Activated naive CD4-positive, alpha-beta T cell treated with anti-CD3 and anti-CD28 coated beads, Interleukin-2, amount 50 U/mL, for 24 hours (primary cell): Measurements from ENCODE around the gene MACROD2.
"Not testable (repeated sequence)": the region's sequence is repeated elsewhere in the genome, so short reads cannot be mapped to it uniquely, and the experiment has no call there.

Experiments used
- H3K27ac Mint-ChIP-seq: one replicate; pipeline ENCODE4 v1.8.0; 2021; ENCODE audit warnings: mild to moderate bottlenecking, mixed read lengths
- H3K27me3 Mint-ChIP-seq: one replicate; pipeline ENCODE4 v1.8.0; 2021; ENCODE audit warnings: mixed read lengths
- H3K36me3 Mint-ChIP-seq: one replicate; pipeline ENCODE4 v1.8.0; 2021; ENCODE audit warnings: mixed read lengths
- H3K4me1 Mint-ChIP-seq: one replicate; pipeline ENCODE4 v1.8.0; 2021; ENCODE audit warnings: mixed read lengths
- H3K4me3 Mint-ChIP-seq: one replicate; pipeline ENCODE4 v1.8.0; 2021; ENCODE audit warnings: mild to moderate bottlenecking, mixed read lengths
- H3K9me3 Mint-ChIP-seq: one replicate; pipeline ENCODE4 v1.8.0; 2021; ENCODE audit warnings: mixed read lengths

Gene MACROD2

DNA sequence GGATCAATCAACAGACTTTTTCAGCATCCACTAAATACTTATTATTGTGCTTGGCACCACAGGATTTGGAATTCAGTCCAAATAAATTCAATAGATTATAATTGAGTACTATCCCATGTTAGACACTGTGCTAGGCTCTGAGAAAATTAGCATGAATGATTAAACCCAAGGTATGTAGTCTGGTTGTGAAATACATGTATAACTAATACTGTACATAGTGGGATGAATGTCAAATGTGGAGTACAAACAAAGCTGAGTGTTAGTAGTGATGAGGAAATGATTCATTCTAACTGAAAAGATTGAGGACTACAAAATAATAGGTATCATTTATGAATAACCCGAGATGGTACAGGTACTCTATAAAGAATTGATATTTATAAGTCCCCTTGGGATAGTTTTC is 454.0 kb downstream of the MACROD2 start:
- Mint-ChIP-seq H3K4me1 (no peaks in the 10 kb centered on the region), H3K36me3 (no peaks in the 10 kb centered on the region)

DNA sequence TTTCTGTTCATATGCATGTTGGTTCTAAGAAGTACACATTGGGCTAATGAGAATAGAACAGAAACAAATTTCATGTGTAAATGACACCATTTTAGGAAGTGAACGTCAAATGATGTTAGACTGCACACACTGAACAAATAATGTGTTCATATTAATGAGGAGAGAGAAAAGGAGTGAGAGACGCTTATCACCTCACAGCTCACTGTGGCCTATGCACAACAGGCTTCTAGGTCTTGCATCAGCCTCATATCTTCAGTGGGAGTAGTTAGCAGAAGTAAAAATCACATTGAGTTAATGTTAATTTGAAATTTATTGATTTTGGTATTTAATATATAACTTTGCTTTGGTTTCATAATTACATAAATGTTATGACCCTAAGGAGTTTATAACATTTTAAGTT is 454.9 kb downstream of the MACROD2 start:
- H3K4me1 Mint-ChIP-seq = no peaks in the 10 kb centered on the region
- H3K36me3 Mint-ChIP-seq = no peaks in the 10 kb centered on the region
- H3K27ac Mint-ChIP-seq = no peak overlapping the region
- no peak overlapping the region for H3K4me3 Mint-ChIP-seq
- no peaks in the 10 kb centered on the region for H3K9me3 Mint-ChIP-seq
- no peaks in the 10 kb centered on the region for H3K27me3 Mint-ChIP-seq

More for the DNA sequence above, 454.0 kb downstream of the MACROD2 start:
- no peaks in the 10 kb centered on the region for H3K27me3 Mint-ChIP-seq
- no peaks in the 10 kb centered on the region for H3K9me3 Mint-ChIP-seq
- H3K27ac Mint-ChIP-seq = no peak overlapping the region
- H3K4me3 Mint-ChIP-seq = no peak overlapping the region

DNA sequence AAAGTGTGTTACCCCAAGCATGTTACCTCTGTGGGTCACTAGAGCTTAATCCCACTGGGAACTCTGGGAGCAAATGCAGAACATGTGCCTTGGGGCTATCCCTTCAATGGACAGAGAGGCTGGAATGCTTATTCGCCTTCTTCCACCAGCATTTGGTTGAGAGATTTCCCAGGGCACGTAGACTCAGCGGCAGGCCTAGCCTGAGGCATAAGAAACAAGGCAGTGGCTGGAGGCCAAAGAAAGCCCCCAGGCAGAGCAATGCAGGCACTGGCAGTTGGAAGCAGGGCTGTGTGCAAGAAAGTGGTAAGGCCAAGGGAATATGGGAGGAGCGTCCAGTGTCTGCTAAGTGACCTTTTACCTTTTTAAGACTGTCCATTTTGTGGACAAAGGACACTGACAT is 456.1 kb downstream of the MACROD2 start:
- Mint-ChIP-seq H3K4me3 (no peak overlapping the region), H3K4me1 (no peaks in the 10 kb centered on the region), H3K27ac (no peak overlapping the region), H3K27me3 (no peaks in the 10 kb centered on the region), H3K9me3 (no peaks in the 10 kb centered on the region), H3K36me3 (no peaks in the 10 kb centered on the region)

DNA sequence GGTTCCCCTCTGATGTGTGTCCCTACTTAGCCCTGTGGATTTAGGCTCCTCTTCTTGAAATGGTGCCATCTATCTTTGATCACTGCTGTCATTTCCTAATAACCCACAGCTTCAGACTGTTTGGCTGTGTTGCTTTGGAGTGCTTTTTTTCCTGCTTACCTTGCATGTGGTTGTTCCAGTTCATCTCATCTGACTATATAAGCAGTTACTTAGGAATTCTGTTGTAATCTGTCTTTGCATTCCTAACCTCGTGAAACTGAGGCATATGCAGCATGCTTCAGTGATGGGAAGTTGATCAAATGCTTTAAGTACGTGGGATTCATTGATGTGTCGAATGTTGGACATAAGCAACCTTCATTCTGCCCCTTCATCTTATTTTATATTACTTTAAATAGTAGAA is 457.9 kb downstream of the MACROD2 start:
- H3K27ac Mint-ChIP-seq = no peak overlapping the region
- H3K36me3 Mint-ChIP-seq = no peaks in the 10 kb centered on the region
- H3K4me1 Mint-ChIP-seq = no peaks in the 10 kb centered on the region
- H3K4me3 Mint-ChIP-seq = no peak overlapping the region
- H3K9me3 Mint-ChIP-seq = peaks cover 4% of the 10 kb centered on the region
- H3K27me3 Mint-ChIP-seq = no peaks in the 10 kb centered on the region

DNA sequence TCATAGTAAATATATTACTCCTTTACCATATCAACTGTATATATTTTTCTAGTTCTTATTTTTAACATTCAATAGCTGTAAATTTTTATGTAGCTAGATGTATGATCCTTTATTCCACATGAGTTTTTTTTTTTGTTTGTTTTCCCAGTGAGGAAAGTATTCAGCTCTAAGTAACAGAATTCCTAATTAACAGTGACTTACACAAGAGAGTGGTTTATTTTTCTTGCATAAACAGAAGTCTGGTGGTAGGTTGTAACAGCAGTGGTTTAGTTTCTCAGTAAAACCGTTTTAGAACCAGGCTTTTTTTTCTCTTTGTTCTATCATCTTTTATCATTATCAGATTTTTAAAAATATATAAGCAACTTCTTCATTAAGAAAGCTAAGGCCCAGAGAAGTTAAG is 459.0 kb downstream of the MACROD2 start:
- Mint-ChIP-seq H3K27ac (no peak overlapping the region), H3K4me3 (no peak overlapping the region), H3K4me1 (no peaks in the 10 kb centered on the region), H3K9me3 (peaks cover 4% of the 10 kb centered on the region), H3K36me3 (no peaks in the 10 kb centered on the region), H3K27me3 (no peaks in the 10 kb centered on the region)

DNA sequence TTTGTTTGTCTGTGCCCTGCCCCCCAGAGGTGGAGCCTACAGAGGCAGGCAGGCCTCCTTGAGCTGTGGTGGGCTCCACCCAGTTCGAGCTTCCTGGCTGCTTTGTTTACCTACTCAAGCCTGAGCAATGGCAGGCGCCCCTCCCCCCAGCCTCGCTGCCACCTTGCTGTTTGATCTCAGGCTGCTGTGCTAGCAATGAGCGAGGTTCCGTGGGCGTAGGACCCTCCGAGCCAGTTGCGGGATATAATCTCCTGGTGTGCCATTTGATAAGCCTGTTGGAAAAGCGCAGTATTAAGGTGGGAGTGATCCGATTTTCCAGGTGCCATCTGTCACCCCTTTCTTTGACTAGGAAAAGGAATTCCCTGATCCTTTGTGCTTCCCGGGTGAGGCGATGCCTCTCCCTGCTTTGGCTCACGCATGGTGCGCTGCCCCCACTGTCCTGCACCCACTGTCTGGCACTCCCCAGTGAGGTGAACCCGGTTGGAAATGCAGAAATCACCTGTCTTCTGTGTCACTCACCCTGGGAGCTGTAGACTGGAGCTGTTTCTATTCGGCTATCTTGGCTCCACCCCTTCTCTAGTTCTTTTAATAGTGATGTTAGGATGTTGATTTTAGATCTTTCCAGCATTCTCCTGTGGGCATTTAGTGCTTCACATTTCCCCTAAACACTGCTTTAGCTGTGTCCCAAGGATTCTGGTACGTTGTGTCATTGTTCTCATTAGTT is 471.9 kb downstream of the MACROD2 start:
- not testable (repeated sequence) for H3K9me3 Mint-ChIP-seq, H3K27ac Mint-ChIP-seq, H3K4me1 Mint-ChIP-seq, H3K27me3 Mint-ChIP-seq, H3K4me3 Mint-ChIP-seq, H3K36me3 Mint-ChIP-seq

DNA sequence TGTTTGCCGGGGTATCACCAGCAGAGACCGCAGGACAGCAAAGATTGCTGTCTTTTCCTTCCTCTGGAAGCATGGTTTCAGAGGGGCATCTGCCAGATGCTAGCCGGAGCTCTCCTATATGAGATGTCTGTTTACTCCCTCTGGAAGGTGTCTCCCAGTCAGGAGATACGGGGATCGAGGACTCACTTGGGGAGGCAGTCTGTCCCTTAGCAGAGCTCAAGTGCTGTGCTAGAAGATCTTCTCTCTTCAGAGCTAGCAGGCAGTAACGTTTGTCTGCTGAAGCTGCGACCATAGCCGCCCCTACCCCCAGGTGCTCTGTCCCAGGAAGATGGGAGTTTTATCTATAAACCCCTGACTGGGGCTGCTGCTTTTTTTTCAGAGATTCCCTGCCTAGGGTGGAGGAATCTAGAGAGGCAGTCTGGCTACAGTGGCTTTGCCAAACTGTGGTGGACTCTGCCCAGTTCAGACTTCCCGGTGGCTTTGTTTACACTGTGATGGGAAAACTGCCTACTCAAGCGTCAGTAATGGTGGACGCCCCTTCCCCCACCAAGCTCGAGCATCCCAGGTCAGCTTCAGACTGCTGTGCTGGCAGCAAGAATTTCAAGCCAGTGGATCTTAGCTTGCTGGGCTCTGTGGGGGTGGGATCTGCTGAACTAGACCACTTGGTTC is 475.0 kb downstream of the MACROD2 start:
- H3K27me3 Mint-ChIP-seq = no peaks in the 10 kb centered on the region

DNA sequence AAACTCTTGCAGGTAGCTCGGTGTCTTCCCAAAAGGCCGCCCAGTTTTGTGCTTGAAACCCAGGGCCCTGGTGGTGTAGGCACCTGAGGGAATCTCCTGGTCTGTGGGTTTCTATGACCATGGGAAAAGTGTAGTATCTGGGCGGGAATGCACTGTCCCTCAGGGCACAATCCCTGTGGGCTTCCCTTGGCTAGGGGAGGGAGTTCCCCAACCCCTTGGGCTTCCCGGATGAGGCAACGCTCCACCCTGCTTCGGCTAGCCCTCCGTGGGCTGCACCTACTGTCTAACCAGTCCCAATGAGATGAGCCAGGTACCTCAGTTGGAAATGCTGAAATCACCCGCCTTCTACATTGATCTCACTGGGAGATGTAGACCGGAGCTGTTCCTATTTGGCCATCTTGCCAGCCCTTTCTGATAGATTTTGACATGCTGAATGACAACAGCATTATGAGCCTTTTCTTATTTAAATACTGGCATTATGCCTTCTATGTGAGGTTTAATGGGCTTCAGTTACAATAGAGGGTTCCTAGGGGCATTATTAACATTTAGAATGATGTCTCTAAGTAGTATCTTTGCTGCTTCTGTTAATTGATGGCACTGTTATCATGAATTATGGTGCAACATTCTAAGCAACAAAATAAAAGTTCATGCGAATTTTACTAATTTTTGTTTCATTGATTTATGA is 475.8 kb downstream of the MACROD2 start:
- Mint-ChIP-seq H3K9me3 (peaks cover 6% of the 10 kb centered on the region), H3K4me3 (no peak overlapping the region), H3K36me3 (no peaks in the 10 kb centered on the region), H3K27ac (no peak overlapping the region), H3K4me1 (no peaks in the 10 kb centered on the region), H3K27me3 (no peaks in the 10 kb centered on the region)

More for the DNA sequence above, 475.0 kb downstream of the MACROD2 start:
- Mint-ChIP-seq H3K9me3 (peaks cover 8% of the 10 kb centered on the region), H3K4me1 (no peaks in the 10 kb centered on the region), H3K27ac (no peak overlapping the region), H3K36me3 (no peaks in the 10 kb centered on the region), H3K4me3 (no peak overlapping the region)

DNA sequence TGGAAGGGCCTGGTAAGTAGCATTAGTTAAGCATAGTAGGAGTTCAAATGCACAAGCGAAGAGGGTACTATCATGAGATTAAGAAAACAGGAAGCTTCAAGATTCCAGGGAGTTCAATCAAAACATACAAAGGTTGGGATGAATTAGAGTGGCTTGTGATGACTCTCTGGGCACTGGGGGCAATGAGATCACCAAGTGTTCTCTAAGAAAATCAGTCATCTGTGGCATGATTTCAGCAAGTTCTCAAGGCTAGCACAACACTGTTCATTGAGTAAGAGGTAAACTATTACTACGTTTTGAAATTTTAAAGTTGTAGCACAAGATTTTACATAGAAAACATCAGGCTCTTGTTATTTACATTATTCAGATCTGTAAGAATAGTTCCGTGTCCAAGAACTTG is 481.8 kb downstream of the MACROD2 start:
- no peaks in the 10 kb centered on the region for H3K9me3 Mint-ChIP-seq
- H3K36me3 Mint-ChIP-seq = no peaks in the 10 kb centered on the region
- no peak overlapping the region for H3K27ac Mint-ChIP-seq
- H3K4me1 Mint-ChIP-seq = no peaks in the 10 kb centered on the region
- no peak overlapping the region for H3K4me3 Mint-ChIP-seq
- H3K27me3 Mint-ChIP-seq = no peaks in the 10 kb centered on the region

DNA sequence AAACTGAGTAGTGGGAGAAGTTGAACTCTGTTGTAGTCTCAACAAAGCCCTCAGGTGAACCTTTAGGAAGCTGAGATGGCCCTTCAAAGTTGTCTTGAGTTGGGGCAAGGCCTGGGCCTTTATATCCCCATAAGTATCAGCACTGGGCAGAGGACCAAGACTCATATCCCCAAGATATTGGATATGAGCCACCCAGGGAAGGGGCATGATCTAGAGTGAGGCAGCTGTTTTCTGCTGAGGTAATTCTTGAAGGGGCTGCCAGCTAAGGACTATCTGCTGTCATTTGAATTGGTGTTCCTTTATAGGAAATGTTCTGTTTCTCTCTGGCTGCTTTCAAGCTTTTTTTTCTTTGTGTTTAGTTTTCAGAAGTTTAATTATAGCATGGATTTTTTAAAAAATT is 482.8 kb downstream of the MACROD2 start:
- H3K4me1 Mint-ChIP-seq = no peaks in the 10 kb centered on the region
- no peaks in the 10 kb centered on the region for H3K27me3 Mint-ChIP-seq
- no peaks in the 10 kb centered on the region for H3K9me3 Mint-ChIP-seq
- no peaks in the 10 kb centered on the region for H3K36me3 Mint-ChIP-seq
- no peak overlapping the region for H3K4me3 Mint-ChIP-seq
- no peak overlapping the region for H3K27ac Mint-ChIP-seq

DNA sequence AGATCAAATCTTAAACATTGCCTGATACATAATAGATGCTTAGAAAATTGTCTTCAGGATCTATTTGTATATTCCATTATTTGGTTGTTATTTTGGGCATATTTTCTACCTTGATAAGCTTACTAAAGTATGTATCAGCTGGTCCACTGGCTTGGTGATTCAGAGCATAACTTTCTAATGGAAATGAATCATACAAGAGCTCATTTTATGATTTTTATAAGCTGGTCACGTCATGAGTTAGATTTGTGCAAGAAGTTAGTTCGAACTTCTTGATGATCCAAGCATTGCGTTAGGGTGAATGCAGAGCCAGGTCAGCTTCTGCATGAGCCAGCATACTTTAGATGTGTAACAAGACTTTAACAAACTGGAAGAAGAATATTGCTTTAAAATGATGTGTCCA is 486.5 kb downstream of the MACROD2 start:
- Mint-ChIP-seq H3K27ac (no peak overlapping the region), H3K27me3 (no peaks in the 10 kb centered on the region), H3K4me1 (no peaks in the 10 kb centered on the region), H3K36me3 (no peaks in the 10 kb centered on the region), H3K4me3 (no peak overlapping the region), H3K9me3 (peaks cover 14% of the 10 kb centered on the region)

DNA sequence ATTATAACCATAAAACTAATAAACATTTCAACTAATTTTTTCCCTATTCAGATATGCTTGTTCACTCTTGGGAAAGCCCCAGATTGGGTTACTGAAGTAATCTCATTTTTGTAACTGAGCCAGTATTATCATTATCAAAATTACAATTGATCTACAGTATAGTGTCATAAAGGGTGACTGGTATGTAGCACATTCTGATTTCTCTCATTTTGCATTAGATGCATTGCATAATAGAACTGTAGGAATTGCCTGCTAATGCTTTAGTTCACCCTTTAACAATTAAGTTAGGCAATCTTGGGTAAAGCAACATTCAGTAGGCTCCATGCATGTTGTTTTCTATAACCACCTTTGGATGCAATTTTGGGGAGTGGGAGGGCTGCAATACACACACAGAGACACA is 492.9 kb downstream of the MACROD2 start:
- Mint-ChIP-seq H3K9me3 (peaks cover 14% of the 10 kb centered on the region), H3K36me3 (no peaks in the 10 kb centered on the region), H3K4me3 (no peak overlapping the region), H3K27ac (no peak overlapping the region), H3K4me1 (no peaks in the 10 kb centered on the region), H3K27me3 (no peaks in the 10 kb centered on the region)

DNA sequence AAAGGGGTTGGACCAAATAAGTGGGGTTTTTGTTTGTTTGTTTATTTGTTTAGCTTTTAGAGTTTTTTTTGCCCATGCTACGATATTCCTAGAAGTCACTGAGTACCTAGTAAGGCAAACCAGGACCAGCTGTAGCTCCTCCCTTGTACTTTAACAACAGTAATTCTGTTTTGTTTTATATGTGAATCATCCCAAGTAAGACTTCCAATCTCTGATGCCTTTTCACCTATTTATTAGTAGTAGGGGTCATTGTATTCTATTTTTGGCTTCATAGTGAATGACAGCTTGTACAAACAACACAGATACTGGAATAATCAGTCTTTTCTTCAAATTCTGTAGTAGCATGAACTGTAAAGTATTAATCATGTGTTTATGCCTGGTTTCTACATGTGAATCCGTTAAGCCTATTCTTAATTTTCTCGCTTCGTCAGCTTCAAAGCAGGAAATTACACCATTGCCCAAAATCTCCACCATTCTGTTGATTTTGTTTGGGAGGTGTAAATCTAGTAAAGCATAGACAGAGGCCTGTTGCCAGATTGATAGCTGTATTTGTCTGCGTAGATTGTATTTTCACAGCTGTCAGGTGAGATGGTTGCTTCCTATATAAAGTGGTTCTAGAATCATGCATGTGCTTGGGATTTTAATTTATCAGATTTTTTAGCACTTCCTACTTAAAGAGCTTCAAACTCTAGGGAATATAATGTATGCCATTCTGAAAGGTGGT is 493.6 kb downstream of the MACROD2 start:
- H3K9me3 Mint-ChIP-seq = peaks cover 14% of the 10 kb centered on the region

DNA sequence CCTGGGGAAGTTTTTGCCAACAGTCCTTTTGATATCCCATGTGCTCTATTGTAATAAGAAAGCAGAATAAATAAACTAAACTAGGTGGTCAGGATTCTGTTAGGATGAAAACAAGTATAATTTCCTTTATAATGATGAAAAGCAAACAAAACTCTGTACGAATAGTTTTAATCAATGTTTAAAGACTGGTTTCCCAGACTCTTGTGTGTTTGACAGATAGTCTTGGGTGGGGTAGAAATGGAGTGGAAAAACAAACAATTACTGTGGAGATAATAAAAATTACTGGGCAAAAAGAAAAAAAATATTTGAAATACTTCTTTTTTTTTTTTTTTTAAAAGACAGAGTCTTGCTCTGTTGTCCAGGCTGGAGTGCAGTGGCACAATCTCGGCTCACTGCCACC is 494.2 kb downstream of the MACROD2 start:
- Mint-ChIP-seq H3K9me3 (peaks cover 11% of the 10 kb centered on the region), H3K4me1 (no peaks in the 10 kb centered on the region), H3K36me3 (no peaks in the 10 kb centered on the region), H3K27me3 (no peaks in the 10 kb centered on the region), H3K4me3 (no peak overlapping the region), H3K27ac (no peak overlapping the region)

More for the DNA sequence above, 493.6 kb downstream of the MACROD2 start:
- Mint-ChIP-seq H3K4me1 (no peaks in the 10 kb centered on the region), H3K36me3 (no peaks in the 10 kb centered on the region), H3K27ac (no peak overlapping the region), H3K27me3 (no peaks in the 10 kb centered on the region), H3K4me3 (no peak overlapping the region)

DNA sequence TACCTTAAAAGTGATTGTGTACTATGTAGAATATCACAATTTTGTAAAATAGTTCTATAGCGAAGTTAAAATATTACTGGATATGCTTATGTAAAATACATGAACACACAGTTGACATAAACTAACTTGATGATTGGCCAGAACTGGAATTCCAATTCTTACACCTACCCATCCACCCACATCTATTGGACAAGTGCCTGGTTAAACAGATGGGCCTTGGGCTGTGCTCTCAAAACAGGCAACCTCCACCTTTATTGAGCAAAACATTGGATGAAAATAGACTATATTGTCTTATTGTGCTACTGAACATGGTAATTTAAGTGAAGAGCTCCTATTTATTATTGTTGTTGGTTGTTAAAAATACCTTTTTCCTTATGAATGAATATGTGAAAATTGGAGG is 496.1 kb downstream of the MACROD2 start:
- Mint-ChIP-seq H3K9me3 (no peaks in the 10 kb centered on the region), H3K36me3 (no peaks in the 10 kb centered on the region), H3K27ac (no peak overlapping the region), H3K4me1 (no peaks in the 10 kb centered on the region), H3K27me3 (no peaks in the 10 kb centered on the region), H3K4me3 (no peak overlapping the region)

DNA sequence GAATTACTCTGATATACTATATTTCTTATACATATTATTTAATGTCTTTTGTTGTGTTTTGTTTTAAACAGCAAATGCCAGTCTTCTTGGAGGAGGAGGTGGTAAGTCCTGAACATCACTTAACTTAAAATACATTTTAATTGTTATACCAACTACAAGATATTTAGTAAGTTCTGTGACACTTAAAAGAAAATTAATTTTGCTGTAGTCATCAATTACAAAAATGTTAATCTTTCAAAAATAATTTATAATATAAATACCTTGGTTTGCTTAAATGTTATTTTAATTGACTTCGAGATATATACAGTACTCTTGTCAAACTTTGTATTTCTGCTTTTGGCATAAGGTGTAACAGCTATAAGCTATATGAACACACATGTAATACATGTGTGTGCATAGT is 498.1 kb downstream of the MACROD2 start:
- H3K36me3 Mint-ChIP-seq = no peaks in the 10 kb centered on the region
- no peaks in the 10 kb centered on the region for H3K9me3 Mint-ChIP-seq
- H3K4me1 Mint-ChIP-seq = no peaks in the 10 kb centered on the region
- H3K27me3 Mint-ChIP-seq = no peaks in the 10 kb centered on the region
- no peak overlapping the region for H3K4me3 Mint-ChIP-seq
- no peak overlapping the region for H3K27ac Mint-ChIP-seq
